ENCODE measurements around the gene PFDN5. TPM values are rescaled to one million over a fixed set of nuclear protein-coding genes. Genes with fewer than 3 reads are reported as not detected.

PFDN5 gene
- total RNA-seq, 1 experiment from 2014 or later = 387 TPM

DNA sequence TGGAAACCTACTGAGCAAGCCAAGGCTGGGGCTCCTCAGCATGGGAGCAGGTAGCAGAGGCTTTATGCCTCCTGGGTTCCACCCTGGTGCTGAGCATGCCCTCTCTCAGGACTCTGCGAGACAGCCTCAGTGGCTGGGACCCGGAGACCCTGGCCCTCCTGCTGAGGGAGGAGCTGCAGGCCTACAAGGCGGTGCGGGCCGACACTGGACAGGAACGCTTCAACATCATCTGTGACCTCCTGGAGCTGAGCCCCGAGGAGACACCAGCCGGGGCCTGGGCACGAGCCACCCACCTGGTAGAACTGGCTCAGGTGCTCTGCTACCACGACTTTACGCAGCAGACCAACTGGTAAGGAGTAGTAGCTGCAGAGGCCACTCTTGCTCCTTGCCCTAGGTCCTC is 18.8 kb upstream of the PFDN5 start:
- H3K27me3 ChIP-seq (ENCODE audit: low read length) = no peaks in the 10 kb centered on the region
- no peak overlapping the region for H3K27ac ChIP-seq (ENCODE audit: low read length)
- no peak overlapping the region for H3K4me2 ChIP-seq (ENCODE audit: low read depth, low read length, poor library complexity, severe bottlenecking)
- H3K9me2 ChIP-seq (replicated peaks; ENCODE audit: insufficient read depth, low read length) = no peaks in the 10 kb centered on the region
- no peaks in the 10 kb centered on the region for H3K9me3 ChIP-seq (ENCODE audit: low read length)
- H3K9ac ChIP-seq (ENCODE audit: low read length) = no peak overlapping the region
- no peaks in the 10 kb centered on the region for H3K4me1 ChIP-seq (ENCODE audit: low read length)
- H4K20me1 ChIP-seq (ENCODE audit: insufficient read depth, low read depth, low read length) = no peaks in the 10 kb centered on the region
- H3K79me2 ChIP-seq (ENCODE audit: low read length) = no peaks in the 10 kb centered on the region
- no peak overlapping the region for H3K4me3 ChIP-seq (ENCODE audit: low read length)
- H3K36me3 ChIP-seq (ENCODE audit: insufficient read depth, low read length) = peaks cover 17% of the 10 kb centered on the region; the same call in 1 of the 2 replicates
- no peak for DNase-seq
- H2AFZ ChIP-seq (ENCODE audit: low read length) = no peak overlapping the region

DNA sequence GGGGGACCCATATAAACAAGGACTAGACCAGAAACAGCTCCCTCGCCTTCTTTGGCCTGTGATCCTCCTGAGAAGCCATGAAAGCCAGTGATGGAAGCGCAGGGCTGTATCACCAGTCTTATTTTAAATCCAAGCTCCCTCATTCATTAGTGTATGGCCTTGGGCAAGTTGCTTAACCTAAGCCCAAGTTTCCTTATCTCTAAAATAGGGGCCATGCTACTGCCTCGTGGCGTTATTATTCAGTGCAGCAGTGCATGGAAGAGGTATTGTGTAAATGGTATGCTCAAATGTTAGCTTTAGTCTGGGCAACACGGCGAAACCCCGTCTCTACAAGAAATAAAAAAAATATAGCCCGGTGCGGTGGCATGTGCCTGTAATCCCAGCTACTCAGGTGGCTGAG is 17.4 kb upstream of the PFDN5 start:
- Histone ChIP-seq H3K9ac (ENCODE audit: low read length) (no peak overlapping the region), H3K4me2 (ENCODE audit: low read depth, low read length, poor library complexity, severe bottlenecking) (no peak overlapping the region), H4K20me1 (ENCODE audit: insufficient read depth, low read depth, low read length) (no peaks in the 10 kb centered on the region), H3K4me1 (ENCODE audit: low read length) (no peaks in the 10 kb centered on the region), H3K4me3 (ENCODE audit: low read length) (no peak overlapping the region), H3K9me3 (ENCODE audit: low read length) (no peaks in the 10 kb centered on the region), H3K9me2 (replicated peaks; ENCODE audit: insufficient read depth, low read length) (no peaks in the 10 kb centered on the region), H3K27me3 (ENCODE audit: low read length) (no peaks in the 10 kb centered on the region), H3K79me2 (ENCODE audit: low read length) (no peaks in the 10 kb centered on the region), H2AFZ (ENCODE audit: low read length) (no peak overlapping the region), H3K27ac (ENCODE audit: low read length) (no peak overlapping the region), H3K36me3 (ENCODE audit: insufficient read depth, low read length) (peaks cover 17% of the 10 kb centered on the region; the same call in 1 of the 2 replicates)
- DNase-seq = no peak

DNA sequence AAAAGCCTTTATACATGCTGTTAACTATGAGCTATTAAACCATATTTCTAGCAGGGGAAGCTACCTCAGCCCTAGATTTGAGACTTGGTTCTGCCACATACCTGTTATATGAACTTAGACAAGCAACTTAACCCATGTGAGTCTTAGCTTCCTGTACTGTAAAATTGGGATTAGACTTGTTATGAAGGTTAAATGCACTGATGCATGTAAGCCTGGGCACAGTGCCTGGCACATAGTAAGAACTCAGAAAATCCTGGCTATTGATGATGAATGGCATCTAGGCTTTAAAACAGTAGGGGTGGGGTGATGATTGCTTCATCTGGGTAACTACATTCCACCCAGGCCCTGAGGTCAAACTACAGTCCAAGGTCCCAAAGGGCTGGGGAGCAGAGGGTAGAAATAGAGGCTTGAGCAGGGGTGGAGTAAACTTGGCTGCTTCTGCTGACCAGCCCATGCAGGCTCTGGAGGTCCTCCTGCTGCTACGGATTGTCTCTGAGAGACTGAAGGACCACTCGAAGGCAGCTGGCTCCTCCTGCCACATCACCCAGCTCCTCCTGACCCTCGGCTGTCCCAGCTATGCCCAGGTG is 16.0 kb upstream of the PFDN5 start:
- no peaks in the 10 kb centered on the region for H3K9me2 ChIP-seq (replicated peaks; ENCODE audit: insufficient read depth, low read length)
- no peak overlapping the region for H2AFZ ChIP-seq (ENCODE audit: low read length)
- DNase-seq = no peak
- H3K9ac ChIP-seq (ENCODE audit: low read length) = no peak overlapping the region
- H3K27ac ChIP-seq (ENCODE audit: low read length) = no peak overlapping the region
- no peak overlapping the region for H3K4me3 ChIP-seq (ENCODE audit: low read length)
- H3K4me2 ChIP-seq (ENCODE audit: low read depth, low read length, poor library complexity, severe bottlenecking) = no peak overlapping the region
- H3K36me3 ChIP-seq (ENCODE audit: insufficient read depth, low read length) = peaks cover 19% of the 10 kb centered on the region; the same call in 1 of the 2 replicates
- H4K20me1 ChIP-seq (ENCODE audit: insufficient read depth, low read depth, low read length) = no peaks in the 10 kb centered on the region
- H3K9me3 ChIP-seq (ENCODE audit: low read length) = no peaks in the 10 kb centered on the region
- no peaks in the 10 kb centered on the region for H3K27me3 ChIP-seq (ENCODE audit: low read length)
- no peaks in the 10 kb centered on the region for H3K79me2 ChIP-seq (ENCODE audit: low read length)
- no peaks in the 10 kb centered on the region for H3K4me1 ChIP-seq (ENCODE audit: low read length)

DNA sequence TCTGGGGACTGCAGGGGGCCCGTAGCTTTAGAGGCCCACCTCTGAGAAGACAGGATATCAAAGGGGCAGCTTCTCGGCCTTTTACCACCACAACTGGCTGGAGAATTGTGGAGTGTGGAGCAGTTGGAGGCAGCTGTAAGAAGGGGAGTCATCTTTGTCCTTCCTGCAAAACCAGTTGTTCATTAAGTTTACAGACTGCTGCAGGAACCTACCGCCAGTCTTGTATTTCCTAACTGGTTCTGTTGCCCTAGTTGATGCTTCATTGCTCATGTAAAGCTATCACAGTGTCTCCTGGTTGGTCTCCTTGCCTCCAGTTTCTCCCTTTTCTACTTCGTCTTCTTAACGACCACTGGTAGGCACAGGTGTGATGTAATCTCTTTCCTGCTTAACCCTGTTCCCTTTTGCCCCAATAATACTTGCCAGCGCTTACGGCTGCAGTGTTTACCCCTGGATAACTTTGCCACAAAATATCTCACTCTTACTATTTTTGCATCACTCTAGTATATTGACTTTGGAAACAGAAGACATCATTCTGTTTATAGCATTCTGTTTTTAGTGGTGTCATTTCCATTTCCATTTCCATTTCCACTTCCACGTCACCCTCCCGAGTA is 15.3 kb upstream of the PFDN5 start:
- no peaks in the 10 kb centered on the region for H3K27me3 ChIP-seq (ENCODE audit: low read length)
- no peak overlapping the region for H3K27ac ChIP-seq (ENCODE audit: low read length)
- H3K36me3 ChIP-seq (ENCODE audit: insufficient read depth, low read length) = peaks cover 17% of the 10 kb centered on the region; the same call in 1 of the 2 replicates
- H2AFZ ChIP-seq (ENCODE audit: low read length) = no peak overlapping the region
- no peaks in the 10 kb centered on the region for H3K9me3 ChIP-seq (ENCODE audit: low read length)
- no peak overlapping the region for H3K4me3 ChIP-seq (ENCODE audit: low read length)
- no peaks in the 10 kb centered on the region for H3K79me2 ChIP-seq (ENCODE audit: low read length)
- no peak for DNase-seq
- H3K4me2 ChIP-seq (ENCODE audit: low read depth, low read length, poor library complexity, severe bottlenecking) = no peak overlapping the region
- H3K9ac ChIP-seq (ENCODE audit: low read length) = no peak overlapping the region
- no peaks in the 10 kb centered on the region for H3K9me2 ChIP-seq (replicated peaks; ENCODE audit: insufficient read depth, low read length)
- no peaks in the 10 kb centered on the region for H4K20me1 ChIP-seq (ENCODE audit: insufficient read depth, low read depth, low read length)
- H3K4me1 ChIP-seq (ENCODE audit: low read length) = no peaks in the 10 kb centered on the region

DNA sequence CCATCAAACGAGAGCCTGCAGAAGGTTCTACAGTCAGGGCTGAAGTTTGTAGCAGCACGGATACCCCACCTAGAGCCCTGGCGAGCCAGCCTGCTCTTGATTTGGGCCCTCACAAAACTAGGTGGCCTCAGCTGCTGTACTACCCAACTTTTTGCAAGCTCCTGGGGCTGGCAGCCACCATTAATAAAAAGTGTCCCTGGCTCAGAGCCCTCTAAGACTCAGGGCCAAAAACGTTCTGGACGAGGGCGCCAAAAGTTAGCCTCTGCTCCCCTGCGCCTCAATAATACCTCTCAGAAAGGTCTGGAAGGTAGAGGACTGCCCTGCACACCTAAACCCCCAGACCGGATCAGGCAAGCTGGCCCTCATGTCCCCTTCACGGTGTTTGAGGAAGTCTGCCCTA is 8.9 kb upstream of the PFDN5 start:
- H3K9me3 ChIP-seq (ENCODE audit: low read length) = no peaks in the 10 kb centered on the region
- H3K9ac ChIP-seq (ENCODE audit: low read length) = no peak overlapping the region
- no peak overlapping the region for H3K4me3 ChIP-seq (ENCODE audit: low read length)
- H3K4me1 ChIP-seq (ENCODE audit: low read length) = no peaks in the 10 kb centered on the region
- H2AFZ ChIP-seq (ENCODE audit: low read length) = no peak overlapping the region
- no peaks in the 10 kb centered on the region for H3K27me3 ChIP-seq (ENCODE audit: low read length)
- H3K4me2 ChIP-seq (ENCODE audit: low read depth, low read length, poor library complexity, severe bottlenecking) = no peak overlapping the region
- H3K79me2 ChIP-seq (ENCODE audit: low read length) = no peaks in the 10 kb centered on the region
- no peaks in the 10 kb centered on the region for H3K9me2 ChIP-seq (replicated peaks; ENCODE audit: insufficient read depth, low read length)
- H3K27ac ChIP-seq (ENCODE audit: low read length) = no peak overlapping the region
- DNase-seq = no peak
- H3K36me3 ChIP-seq (ENCODE audit: insufficient read depth, low read length) = peaks cover 15% of the 10 kb centered on the region; the same call in 1 of the 2 replicates
- no peaks in the 10 kb centered on the region for H4K20me1 ChIP-seq (ENCODE audit: insufficient read depth, low read depth, low read length)

DNA sequence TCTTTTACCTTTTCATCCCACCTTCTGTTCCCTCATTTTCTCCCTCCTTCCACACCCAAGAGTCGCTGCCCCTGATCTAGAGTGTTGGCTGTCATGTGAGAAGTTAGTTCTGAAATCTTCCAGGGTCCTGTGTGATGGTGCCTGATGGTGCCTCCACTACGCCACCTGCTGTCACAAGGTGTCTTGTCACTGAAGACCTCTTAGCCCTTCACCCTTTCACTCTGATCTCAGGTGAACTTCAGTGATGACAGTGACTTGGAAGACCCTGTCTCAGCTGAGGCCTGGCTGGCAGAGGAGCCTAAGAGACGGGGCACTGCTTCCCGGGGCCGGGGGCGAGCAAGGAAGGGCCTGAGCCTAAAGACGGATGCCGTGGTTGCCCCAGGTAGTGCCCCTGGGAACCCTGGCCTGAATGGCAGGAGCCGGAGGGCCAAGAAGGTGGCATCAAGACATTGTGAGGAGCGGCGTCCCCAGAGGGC is 7.6 kb upstream of the PFDN5 start:
- Histone ChIP-seq H3K9ac (ENCODE audit: low read length) (no peak overlapping the region), H3K9me2 (replicated peaks; ENCODE audit: insufficient read depth, low read length) (no peaks in the 10 kb centered on the region), H3K4me2 (ENCODE audit: low read depth, low read length, poor library complexity, severe bottlenecking) (no peak overlapping the region), H3K27ac (ENCODE audit: low read length) (no peak overlapping the region), H2AFZ (ENCODE audit: low read length) (no peak overlapping the region), H3K36me3 (ENCODE audit: insufficient read depth, low read length) (peaks cover 15% of the 10 kb centered on the region; the same call in 1 of the 2 replicates), H3K79me2 (ENCODE audit: low read length) (no peaks in the 10 kb centered on the region), H4K20me1 (ENCODE audit: insufficient read depth, low read depth, low read length) (no peaks in the 10 kb centered on the region), H3K4me3 (ENCODE audit: low read length) (no peak overlapping the region), H3K27me3 (ENCODE audit: low read length) (no peaks in the 10 kb centered on the region), H3K4me1 (ENCODE audit: low read length) (no peaks in the 10 kb centered on the region), H3K9me3 (ENCODE audit: low read length) (no peaks in the 10 kb centered on the region)
- peak; percentile 90 for DNase-seq

DNA sequence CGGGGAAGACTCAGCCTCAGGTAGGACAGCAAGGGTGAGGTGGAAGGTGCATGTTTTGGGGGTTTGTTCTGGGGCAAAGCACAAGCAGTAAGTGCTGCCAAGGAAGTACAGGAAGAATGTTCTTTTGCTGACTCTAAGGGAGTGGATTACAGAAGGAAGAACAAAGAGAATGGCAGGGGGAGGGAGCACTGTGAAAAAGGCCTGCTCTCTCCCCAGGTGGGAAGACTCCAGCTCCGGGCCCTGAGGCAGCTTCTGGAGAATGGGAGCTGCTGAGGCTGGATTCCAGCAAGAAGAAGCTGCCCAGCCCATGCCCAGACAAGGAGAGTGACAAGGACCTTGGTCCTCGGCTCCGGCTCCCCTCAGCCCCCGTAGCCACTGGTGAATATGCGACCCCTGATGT is 7.0 kb upstream of the PFDN5 start:
- no peak overlapping the region for H2AFZ ChIP-seq (ENCODE audit: low read length)
- H3K27me3 ChIP-seq (ENCODE audit: low read length) = no peaks in the 10 kb centered on the region
- H3K4me1 ChIP-seq (ENCODE audit: low read length) = no peaks in the 10 kb centered on the region
- peaks cover 11% of the 10 kb centered on the region; the same call in 1 of the 2 replicates for H3K36me3 ChIP-seq (ENCODE audit: insufficient read depth, low read length)
- H3K4me3 ChIP-seq (ENCODE audit: low read length) = no peak overlapping the region
- no peak overlapping the region for H3K4me2 ChIP-seq (ENCODE audit: low read depth, low read length, poor library complexity, severe bottlenecking)
- H4K20me1 ChIP-seq (ENCODE audit: insufficient read depth, low read depth, low read length) = no peaks in the 10 kb centered on the region
- no peaks in the 10 kb centered on the region for H3K79me2 ChIP-seq (ENCODE audit: low read length)
- H3K9ac ChIP-seq (ENCODE audit: low read length) = no peak overlapping the region
- H3K9me3 ChIP-seq (ENCODE audit: low read length) = no peaks in the 10 kb centered on the region
- no peak for DNase-seq
- no peaks in the 10 kb centered on the region for H3K9me2 ChIP-seq (replicated peaks; ENCODE audit: insufficient read depth, low read length)
- no peak overlapping the region for H3K27ac ChIP-seq (ENCODE audit: low read length)

DNA sequence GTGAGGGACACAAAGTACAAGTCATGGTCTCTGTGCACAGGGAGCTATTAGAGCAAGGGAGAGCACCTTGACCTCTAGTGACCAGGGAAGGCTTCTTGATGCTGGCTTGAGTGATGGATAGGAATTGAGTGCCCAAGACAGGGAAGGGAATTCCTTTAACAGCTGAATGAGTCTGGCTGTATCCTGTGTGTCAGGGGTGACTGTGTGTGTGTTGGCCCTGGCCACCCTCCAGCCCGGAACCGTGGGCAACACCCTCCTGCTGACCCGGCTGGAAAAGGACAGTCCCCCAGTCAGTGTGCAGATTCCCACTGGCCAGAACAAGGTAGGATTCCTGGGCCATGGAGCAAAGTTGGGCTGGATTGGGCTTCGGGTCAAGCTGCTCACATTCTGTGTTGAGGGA is 5.5 kb upstream of the PFDN5 start:
- no peak for DNase-seq
- peaks cover 2% of the 10 kb centered on the region for H3K4me1 ChIP-seq (ENCODE audit: low read length)
- peaks cover 8% of the 10 kb centered on the region; the same call in 1 of the 2 replicates for H3K36me3 ChIP-seq (ENCODE audit: insufficient read depth, low read length)
- H3K9me3 ChIP-seq (ENCODE audit: low read length) = no peaks in the 10 kb centered on the region
- H3K79me2 ChIP-seq (ENCODE audit: low read length) = no peaks in the 10 kb centered on the region
- no peaks in the 10 kb centered on the region for H4K20me1 ChIP-seq (ENCODE audit: insufficient read depth, low read depth, low read length)
- no peak overlapping the region for H3K4me3 ChIP-seq (ENCODE audit: low read length)
- H3K9me2 ChIP-seq (replicated peaks; ENCODE audit: insufficient read depth, low read length) = no peaks in the 10 kb centered on the region
- no peak overlapping the region for H3K4me2 ChIP-seq (ENCODE audit: low read depth, low read length, poor library complexity, severe bottlenecking)
- H3K27me3 ChIP-seq (ENCODE audit: low read length) = no peaks in the 10 kb centered on the region
- no peak overlapping the region for H2AFZ ChIP-seq (ENCODE audit: low read length)
- H3K9ac ChIP-seq (ENCODE audit: low read length) = no peak overlapping the region
- H3K27ac ChIP-seq (ENCODE audit: low read length) = no peak overlapping the region

Measured in Karpas-422 (cell line).